Astrocyte of the cerebellum (primary cell): ENCODE measurements around the gene MSANTD2.
A peak's percentile ranks its signal among the peaks of the same experiment; 100 is the strongest.

Experiments used
- DNase-seq: peaks from one replicate; pipeline ENCODE4 v3.0.0-alpha.2; 2011; ENCODE audit warnings: low read depth
- H3K4me3 ChIP-seq: 2 replicates; pipeline ENCODE4 v1.5.1; 2011; ENCODE audit warnings: mild to moderate bottlenecking, low read depth, low read length, moderate library complexity
- in situ Hi-C: cut with HindIII; loops from 2 replicates; pipeline ENCODE4 v1.10.0; 2017; ENCODE audit warnings: low sequenced_read_pairs
- TF ChIP-seq, protein P1 (sequence below): IDR thresholded peaks from 2 replicates; pipeline ENCODE4 v1.5.1; 2012; ENCODE audit warnings: low read length, low read depth, moderate library complexity, mild to moderate bottlenecking; ENCODE audit errors: missing control alignments

The MSANTD2 gene

DNA sequence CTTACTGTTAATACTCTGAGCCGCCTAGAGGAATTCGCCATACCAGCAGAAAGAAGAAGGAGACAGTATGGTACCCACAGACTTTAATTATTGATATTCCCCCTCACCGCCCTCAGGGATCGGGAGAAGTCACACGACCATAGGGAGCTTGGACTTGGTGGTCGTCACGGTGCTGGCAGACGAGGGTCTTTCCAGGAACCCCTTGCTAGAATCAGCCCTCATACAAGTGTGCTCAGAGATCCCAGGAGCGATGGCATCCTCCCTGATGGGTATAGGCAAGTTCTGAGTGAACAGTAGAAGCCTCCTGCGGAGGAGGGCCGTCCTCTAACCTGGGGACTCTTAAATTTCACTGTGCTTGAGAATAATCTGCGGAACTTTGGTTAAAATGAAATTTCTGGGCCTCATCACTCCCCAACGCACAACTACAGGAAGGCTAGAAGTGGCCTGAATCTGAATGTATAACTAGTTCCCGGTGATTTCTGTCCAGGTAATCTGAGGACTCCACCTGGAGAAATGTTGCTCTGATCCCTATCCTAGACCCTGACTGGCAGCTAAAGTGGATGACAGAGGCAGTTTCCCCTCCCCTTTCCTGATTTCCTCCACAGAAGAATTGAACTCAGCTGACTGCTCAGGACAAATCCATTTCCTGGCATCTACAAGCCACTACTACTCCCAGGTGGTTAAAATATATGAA is 52.7 kb downstream of the MSANTD2 start:
- TF ChIP-seq, protein P1, sequence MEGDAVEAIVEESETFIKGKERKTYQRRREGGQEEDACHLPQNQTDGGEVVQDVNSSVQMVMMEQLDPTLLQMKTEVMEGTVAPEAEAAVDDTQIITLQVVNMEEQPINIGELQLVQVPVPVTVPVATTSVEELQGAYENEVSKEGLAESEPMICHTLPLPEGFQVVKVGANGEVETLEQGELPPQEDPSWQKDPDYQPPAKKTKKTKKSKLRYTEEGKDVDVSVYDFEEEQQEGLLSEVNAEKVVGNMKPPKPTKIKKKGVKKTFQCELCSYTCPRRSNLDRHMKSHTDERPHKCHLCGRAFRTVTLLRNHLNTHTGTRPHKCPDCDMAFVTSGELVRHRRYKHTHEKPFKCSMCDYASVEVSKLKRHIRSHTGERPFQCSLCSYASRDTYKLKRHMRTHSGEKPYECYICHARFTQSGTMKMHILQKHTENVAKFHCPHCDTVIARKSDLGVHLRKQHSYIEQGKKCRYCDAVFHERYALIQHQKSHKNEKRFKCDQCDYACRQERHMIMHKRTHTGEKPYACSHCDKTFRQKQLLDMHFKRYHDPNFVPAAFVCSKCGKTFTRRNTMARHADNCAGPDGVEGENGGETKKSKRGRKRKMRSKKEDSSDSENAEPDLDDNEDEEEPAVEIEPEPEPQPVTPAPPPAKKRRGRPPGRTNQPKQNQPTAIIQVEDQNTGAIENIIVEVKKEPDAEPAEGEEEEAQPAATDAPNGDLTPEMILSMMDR, result no peak
- no peak overlapping the region for H3K4me3 ChIP-seq
- in situ Hi-C loops, result no loop called here
- no peak for DNase-seq

DNA sequence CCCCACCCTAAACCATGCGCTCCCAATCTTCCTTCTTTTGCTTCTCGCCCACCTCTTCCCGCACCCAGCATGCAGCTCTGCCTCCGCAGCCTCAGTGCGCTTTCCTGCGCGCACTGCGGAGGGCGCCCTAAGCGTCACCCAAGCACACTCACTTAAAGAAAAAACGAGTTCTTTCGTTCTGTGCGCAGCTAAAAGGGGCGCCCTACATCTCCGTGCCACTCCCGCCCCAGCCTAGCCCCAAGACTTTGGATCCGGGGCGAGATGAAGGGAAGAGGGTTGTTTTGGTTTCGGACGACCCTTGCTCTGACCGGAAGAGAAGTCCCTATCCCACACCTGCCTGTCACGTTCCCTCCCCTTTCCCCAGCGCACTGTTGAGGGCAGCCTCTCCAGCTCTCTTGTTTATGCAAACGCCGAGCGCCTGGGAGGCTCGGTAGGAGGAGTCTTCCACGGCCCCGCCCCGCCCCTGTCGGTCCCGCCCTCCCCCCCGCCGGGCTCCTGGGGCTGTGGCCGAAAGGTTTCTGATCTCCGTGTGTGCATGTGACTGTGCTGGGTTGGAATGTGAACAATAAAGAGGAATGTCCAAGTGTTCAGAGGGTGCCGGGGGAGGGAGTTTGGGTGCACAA is 53.5 kb downstream of the MSANTD2 start:
- DNase-seq, result no peak
- in situ Hi-C loops, result no loop called here
- TF ChIP-seq, protein P1, result peak; percentile 64
- peak overlapping the region; percentile 53 for H3K4me3 ChIP-seq

GRCh38 chr11:124745835-124746620 is 54.2 kb downstream of the MSANTD2 start:
- peak overlapping the region; percentile 53 for H3K4me3 ChIP-seq
- in situ Hi-C loops, result no loop called here
- no peak for DNase-seq
- TF ChIP-seq, protein P1, result peak; percentile 43

DNA sequence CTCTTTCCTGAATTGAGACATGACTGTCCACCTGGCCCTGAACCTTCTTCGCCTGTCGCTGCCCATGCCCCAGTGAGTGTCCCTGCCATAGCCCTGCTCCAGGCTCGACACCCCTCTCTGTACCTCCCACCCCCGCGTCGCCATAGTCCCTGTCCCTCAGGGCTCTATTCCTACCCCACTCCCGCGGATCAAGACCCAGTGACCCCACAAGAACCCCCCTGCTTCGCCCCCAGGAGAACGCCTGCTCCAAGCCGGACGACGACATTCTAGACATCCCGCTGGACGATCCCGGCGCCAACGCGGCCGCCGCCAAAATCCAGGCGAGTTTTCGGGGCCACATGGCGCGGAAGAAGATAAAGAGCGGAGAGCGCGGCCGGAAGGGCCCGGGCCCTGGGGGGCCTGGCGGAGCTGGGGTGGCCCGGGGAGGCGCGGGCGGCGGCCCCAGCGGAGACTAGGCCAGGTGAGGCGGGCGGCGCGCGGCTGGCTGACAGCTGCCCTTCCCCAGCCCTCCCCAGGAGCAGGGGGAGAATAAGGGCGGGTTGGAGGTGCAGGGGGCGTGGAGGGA is 54.9 kb downstream of the MSANTD2 start:
- peak overlapping the region; percentile 53 for H3K4me3 ChIP-seq
- no peak for DNase-seq
- TF ChIP-seq, protein P1, result no peak
- in situ Hi-C loops, result no loop called here

GRCh38 chr11:124743050-124743449 is 57.2 kb downstream of the MSANTD2 start:
- H3K4me3 ChIP-seq, result no peak overlapping the region
- in situ Hi-C loops, result no loop called here
- TF ChIP-seq, protein P1, result no peak
- DNase-seq, result no peak

DNA sequence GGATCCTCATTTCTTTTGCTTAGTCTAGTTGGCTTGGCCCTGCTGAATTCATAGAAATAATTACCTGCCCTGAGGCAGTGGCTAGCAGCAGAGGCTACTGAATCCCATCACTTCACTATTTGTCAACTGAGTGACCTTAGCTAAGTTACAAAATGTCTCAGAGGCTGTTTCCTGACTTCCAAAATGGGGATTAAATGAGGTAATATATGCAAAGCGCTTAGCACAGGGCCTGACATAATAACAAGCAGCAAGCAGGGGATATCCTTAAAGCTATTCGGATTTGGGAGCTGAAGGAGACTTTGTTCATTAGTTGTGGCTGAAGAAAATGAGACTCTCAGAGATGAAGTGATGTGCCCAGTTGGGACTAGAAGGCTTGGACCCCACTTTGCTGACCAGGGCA is 57.7 kb downstream of the MSANTD2 start:
- in situ Hi-C loops, result no loop called here
- TF ChIP-seq, protein P1, result no peak
- H3K4me3 ChIP-seq, result no peak overlapping the region
- no peak for DNase-seq
